Measurements from ENCODE around the gene EDEM1. TPM values are rescaled to one million over a fixed set of nuclear protein-coding genes. Genes with fewer than 3 reads are reported as not detected.

Gene EDEM1
- total RNA-seq, 1 donor from 2014 or later = 49.1 TPM

DNA sequence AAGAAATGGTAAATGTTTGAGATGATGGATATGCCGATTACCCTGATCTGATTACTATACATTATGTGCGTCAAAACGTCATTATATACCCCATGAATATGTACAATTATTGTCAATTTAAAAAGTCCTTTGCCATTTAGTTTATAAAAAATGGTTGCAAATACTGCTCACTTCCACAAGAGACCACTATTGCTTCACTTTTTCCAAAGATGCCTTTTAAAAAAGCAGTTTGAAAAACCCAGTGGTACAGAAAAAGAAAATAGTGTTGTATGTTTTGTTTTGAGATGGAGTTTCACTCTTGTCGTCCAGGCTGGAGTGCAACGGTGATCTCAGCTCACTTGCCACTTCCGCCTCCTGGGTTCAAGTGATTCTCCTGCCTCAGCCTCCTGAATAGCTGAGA lies 39.3 kb downstream of the EDEM1 start:
- no peak overlapping the region for H3K4me3 Mint-ChIP-seq (ENCODE audit: unreplicated experiment)
- no peaks in the 10 kb centered on the region for H3K36me3 Mint-ChIP-seq (ENCODE audit: low read depth)
- H3K27ac Mint-ChIP-seq (ENCODE audit: unreplicated experiment) = no peak overlapping the region
- no peaks in the 10 kb centered on the region for H3K9me3 Mint-ChIP-seq (ENCODE audit: low read depth)
- peaks cover 12% of the 10 kb centered on the region for H3K27me3 Mint-ChIP-seq (ENCODE audit: low read depth)
- TF ChIP-seq, protein P1, sequence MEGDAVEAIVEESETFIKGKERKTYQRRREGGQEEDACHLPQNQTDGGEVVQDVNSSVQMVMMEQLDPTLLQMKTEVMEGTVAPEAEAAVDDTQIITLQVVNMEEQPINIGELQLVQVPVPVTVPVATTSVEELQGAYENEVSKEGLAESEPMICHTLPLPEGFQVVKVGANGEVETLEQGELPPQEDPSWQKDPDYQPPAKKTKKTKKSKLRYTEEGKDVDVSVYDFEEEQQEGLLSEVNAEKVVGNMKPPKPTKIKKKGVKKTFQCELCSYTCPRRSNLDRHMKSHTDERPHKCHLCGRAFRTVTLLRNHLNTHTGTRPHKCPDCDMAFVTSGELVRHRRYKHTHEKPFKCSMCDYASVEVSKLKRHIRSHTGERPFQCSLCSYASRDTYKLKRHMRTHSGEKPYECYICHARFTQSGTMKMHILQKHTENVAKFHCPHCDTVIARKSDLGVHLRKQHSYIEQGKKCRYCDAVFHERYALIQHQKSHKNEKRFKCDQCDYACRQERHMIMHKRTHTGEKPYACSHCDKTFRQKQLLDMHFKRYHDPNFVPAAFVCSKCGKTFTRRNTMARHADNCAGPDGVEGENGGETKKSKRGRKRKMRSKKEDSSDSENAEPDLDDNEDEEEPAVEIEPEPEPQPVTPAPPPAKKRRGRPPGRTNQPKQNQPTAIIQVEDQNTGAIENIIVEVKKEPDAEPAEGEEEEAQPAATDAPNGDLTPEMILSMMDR (IDR thresholded peaks at IDR 0.05) = peak; percentile 80
- H3K4me1 Mint-ChIP-seq (ENCODE audit: low read depth) = no peaks in the 10 kb centered on the region
- no peak for DNase-seq (ENCODE audit: low spot score)

DNA sequence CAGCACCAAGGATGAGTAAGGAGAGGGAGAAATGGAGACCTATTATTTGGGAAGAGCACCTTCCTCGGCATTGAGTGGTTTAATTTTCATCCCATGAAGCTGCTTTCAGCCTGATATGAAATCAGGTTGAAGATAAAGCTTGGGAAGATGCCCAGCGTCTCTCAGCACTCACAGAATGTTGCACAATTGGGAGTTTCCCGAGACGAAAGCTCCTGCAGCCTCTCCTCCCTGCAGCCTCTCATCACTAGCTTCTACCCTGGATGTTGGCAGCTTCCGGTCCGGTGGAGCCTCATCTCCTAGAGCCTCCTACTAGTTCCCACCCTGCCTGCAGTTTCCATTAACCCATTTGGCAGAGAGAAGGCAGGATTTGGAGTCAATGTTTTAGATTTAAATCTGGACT lies 40.3 kb downstream of the EDEM1 start:
- TF ChIP-seq, protein P1 (IDR thresholded peaks at IDR 0.05) = no peak
- no peak overlapping the region for H3K27ac Mint-ChIP-seq (ENCODE audit: unreplicated experiment)
- no peak overlapping the region for H3K4me3 Mint-ChIP-seq (ENCODE audit: unreplicated experiment)
- peaks cover 12% of the 10 kb centered on the region for H3K27me3 Mint-ChIP-seq (ENCODE audit: low read depth)
- no peaks in the 10 kb centered on the region for H3K36me3 Mint-ChIP-seq (ENCODE audit: low read depth)
- no peaks in the 10 kb centered on the region for H3K4me1 Mint-ChIP-seq (ENCODE audit: low read depth)
- H3K9me3 Mint-ChIP-seq (ENCODE audit: low read depth) = no peaks in the 10 kb centered on the region
- no peak for DNase-seq (ENCODE audit: low spot score)

- peaks cover 12% of the 10 kb centered on the region for H3K27me3 Mint-ChIP-seq (ENCODE audit: low read depth)
- no peaks in the 10 kb centered on the region for H3K4me1 Mint-ChIP-seq (ENCODE audit: low read depth)
These were observed 41.9 kb downstream of the EDEM1 start for GRCh38 chr3:5229414-5229813.

GRCh38 chr3:5231074-5231473 lies 43.6 kb downstream of the EDEM1 start:
- Mint-ChIP-seq H3K4me1 (ENCODE audit: low read depth) (no peaks in the 10 kb centered on the region), H3K4me3 (ENCODE audit: unreplicated experiment) (no peak overlapping the region), H3K9me3 (ENCODE audit: low read depth) (no peaks in the 10 kb centered on the region), H3K27me3 (ENCODE audit: low read depth) (peaks cover 12% of the 10 kb centered on the region), H3K36me3 (ENCODE audit: low read depth) (no peaks in the 10 kb centered on the region), H3K27ac (ENCODE audit: unreplicated experiment) (no peak overlapping the region)
- no peak for DNase-seq (ENCODE audit: low spot score)
- TF ChIP-seq, protein P1 (IDR thresholded peaks at IDR 0.05) = no peak

More at GRCh38 chr3:5229414-5229813, 41.9 kb downstream of the EDEM1 start:
- DNase-seq (ENCODE audit: low spot score) = no peak
- Mint-ChIP-seq H3K27ac (ENCODE audit: unreplicated experiment) (no peak overlapping the region), H3K9me3 (ENCODE audit: low read depth) (no peaks in the 10 kb centered on the region), H3K36me3 (ENCODE audit: low read depth) (no peaks in the 10 kb centered on the region), H3K4me3 (ENCODE audit: unreplicated experiment) (no peak overlapping the region)
- TF ChIP-seq, protein P1 (IDR thresholded peaks at IDR 0.05) = no peak

- Mint-ChIP-seq H3K4me3 (ENCODE audit: unreplicated experiment) (no peak overlapping the region), H3K27me3 (ENCODE audit: low read depth) (peaks cover 12% of the 10 kb centered on the region), H3K36me3 (ENCODE audit: low read depth) (no peaks in the 10 kb centered on the region), H3K9me3 (ENCODE audit: low read depth) (no peaks in the 10 kb centered on the region), H3K27ac (ENCODE audit: unreplicated experiment) (no peak overlapping the region), H3K4me1 (ENCODE audit: low read depth) (no peaks in the 10 kb centered on the region)
- no peak for DNase-seq (ENCODE audit: low spot score)
- TF ChIP-seq, protein P1 (IDR thresholded peaks at IDR 0.05) = no peak
These were observed 44.0 kb downstream of the EDEM1 start for GRCh38 chr3:5231487-5231886.
